ENCODE measurements around the gene PDCD4. TPM values are rescaled to one million over a fixed set of nuclear protein-coding genes. Genes with fewer than 3 reads are reported as not detected.

Gene PDCD4
- total and polyA plus RNA-seq, 2 of the 4 experiments (the other 2 are of a cell fraction) = 10.9 to 49.7 TPM

DNA sequence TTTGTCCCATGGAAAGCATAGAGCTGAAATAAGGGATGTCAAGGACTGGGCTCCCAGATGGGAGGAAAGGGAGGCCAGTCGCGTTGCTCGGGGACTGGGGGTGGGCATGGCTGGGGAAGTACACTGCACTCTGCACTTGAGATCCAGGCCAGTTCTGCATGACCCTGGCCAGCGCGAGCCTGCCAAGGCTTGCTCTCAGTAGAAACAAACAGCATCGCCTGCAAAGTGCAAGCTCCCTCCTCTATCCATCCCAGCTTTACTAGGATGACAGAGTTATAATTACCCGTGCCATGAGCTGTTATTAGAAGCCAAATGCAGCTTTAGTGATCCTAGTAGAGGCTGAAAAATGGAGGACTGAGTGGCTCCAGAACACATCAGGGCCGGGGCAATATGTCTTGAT is 43.9 kb upstream of the PDCD4 start:
- DNase-seq (no peak), ATAC-seq (ENCODE audit: low read depth) (peak; percentile 62)
- Histone ChIP-seq H3K14ac (replicated peaks; ENCODE audit: low read depth, low read length) (no peak overlapping the region), H3K9ac (ENCODE audit: low read depth, low read length) (no peak overlapping the region), H3K36me3 (ENCODE audit: control insufficient read depth, insufficient read depth, low read length) (no peaks in the 10 kb centered on the region), H2AFZ (replicated peaks; ENCODE audit: low read length, poor library complexity) (no peak overlapping the region), H3K56ac (ENCODE audit: extremely low read depth, insufficient read depth, low read length) (no peak overlapping the region), H2BK20ac (ENCODE audit: low read depth, low read length) (no peak overlapping the region), H2AK9ac (replicated peaks; ENCODE audit: low read depth, low read length, poor library complexity) (no peak overlapping the region), H3K23ac (ENCODE audit: low read depth, low read length) (no peak overlapping the region), H2BK120ac (ENCODE audit: low read depth, low read length) (no peak overlapping the region), H3K9me3 (ENCODE audit: control insufficient read depth, insufficient read depth, low read length) (no peaks in the 10 kb centered on the region), H3K4me3 (ENCODE audit: insufficient read depth, low read depth, low read length) (no peak overlapping the region), H3K79me1 (ENCODE audit: low read depth in 1 of 2, low read length in 2 of 2) (no peaks in the 10 kb centered on the region), H3K18ac (ENCODE audit: low read depth, low read length) (no peak overlapping the region), H2BK15ac (ENCODE audit: low read depth, low read length) (no peak overlapping the region), H3K4me2 (ENCODE audit: low read depth, low read length) (no peak overlapping the region; the same call in 1 of the 2 replicates), H3K4ac (ENCODE audit: low read depth, low read length) (no peak overlapping the region), H4K5ac (ENCODE audit: low read depth, low read length) (no peak overlapping the region), H4K91ac (ENCODE audit: insufficient read depth, low read depth, low read length) (no peak overlapping the region), H3K27me3 (ENCODE audit: control insufficient read depth, insufficient read depth, low read length) (peaks cover 11% of the 10 kb centered on the region), H3K27ac (ENCODE audit: insufficient read depth, low read length) (no peak overlapping the region), H3K4me1 (ENCODE audit: control insufficient read depth, insufficient read depth, low read length) (peaks cover 7% of the 10 kb centered on the region; the same call in 1 of the 2 replicates), H2BK5ac (ENCODE audit: low read depth, low read length, poor library complexity, severe bottlenecking) (no peak overlapping the region), H4K20me1 (ENCODE audit: insufficient read depth, low read length) (no peaks in the 10 kb centered on the region), H3K9me1 (ENCODE audit: insufficient read depth, low read length) (0 out of 2 replicates have a peak, but pooled peaks cover 2% of the 10 kb centered on the region), H2AK5ac (ENCODE audit: low read depth, low read length) (no peak overlapping the region), H4K8ac (ENCODE audit: low read depth in 2 of 2, low read length in 2 of 2) (no peak overlapping the region)
- no peak for TF ChIP-seq BHLHE40 (IDR thresholded peaks at IDR 0.05; ENCODE audit: low read depth, low read length)
- TF ChIP-seq CEBPB (IDR thresholded peaks at IDR 0.05; ENCODE audit: low read depth, low read length) = no peak
- no peak for TF ChIP-seq RAD21 (IDR thresholded peaks at IDR 0.05; ENCODE audit: low read length)
- TF ChIP-seq MAFK (IDR thresholded peaks at IDR 0.05; ENCODE audit: low read depth, low read length) = no peak
- no peak for TF ChIP-seq RCOR1 (IDR thresholded peaks at IDR 0.05; ENCODE audit: insufficient replicate concordance, low read length)
- TF ChIP-seq MXI1 (IDR thresholded peaks at IDR 0.05; ENCODE audit: borderline replicate concordance, low read depth, low read length) = no peak
- TF ChIP-seq, protein P1, sequence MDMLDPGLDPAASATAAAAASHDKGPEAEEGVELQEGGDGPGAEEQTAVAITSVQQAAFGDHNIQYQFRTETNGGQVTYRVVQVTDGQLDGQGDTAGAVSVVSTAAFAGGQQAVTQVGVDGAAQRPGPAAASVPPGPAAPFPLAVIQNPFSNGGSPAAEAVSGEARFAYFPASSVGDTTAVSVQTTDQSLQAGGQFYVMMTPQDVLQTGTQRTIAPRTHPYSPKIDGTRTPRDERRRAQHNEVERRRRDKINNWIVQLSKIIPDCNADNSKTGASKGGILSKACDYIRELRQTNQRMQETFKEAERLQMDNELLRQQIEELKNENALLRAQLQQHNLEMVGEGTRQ (IDR thresholded peaks at IDR 0.05; ENCODE audit: low read depth, low read length) = no peak
- no peak for TF ChIP-seq NFE2L2 (IDR thresholded peaks at IDR 0.05; ENCODE audit: low read depth, low read length)
- no peak for TF ChIP-seq MAZ (IDR thresholded peaks at IDR 0.05; ENCODE audit: borderline replicate concordance, low read depth, low read length)
- no peak for TF ChIP-seq SMC3 (IDR thresholded peaks at IDR 0.05; ENCODE audit: low read depth, low read length)
- TF ChIP-seq, protein P2, sequence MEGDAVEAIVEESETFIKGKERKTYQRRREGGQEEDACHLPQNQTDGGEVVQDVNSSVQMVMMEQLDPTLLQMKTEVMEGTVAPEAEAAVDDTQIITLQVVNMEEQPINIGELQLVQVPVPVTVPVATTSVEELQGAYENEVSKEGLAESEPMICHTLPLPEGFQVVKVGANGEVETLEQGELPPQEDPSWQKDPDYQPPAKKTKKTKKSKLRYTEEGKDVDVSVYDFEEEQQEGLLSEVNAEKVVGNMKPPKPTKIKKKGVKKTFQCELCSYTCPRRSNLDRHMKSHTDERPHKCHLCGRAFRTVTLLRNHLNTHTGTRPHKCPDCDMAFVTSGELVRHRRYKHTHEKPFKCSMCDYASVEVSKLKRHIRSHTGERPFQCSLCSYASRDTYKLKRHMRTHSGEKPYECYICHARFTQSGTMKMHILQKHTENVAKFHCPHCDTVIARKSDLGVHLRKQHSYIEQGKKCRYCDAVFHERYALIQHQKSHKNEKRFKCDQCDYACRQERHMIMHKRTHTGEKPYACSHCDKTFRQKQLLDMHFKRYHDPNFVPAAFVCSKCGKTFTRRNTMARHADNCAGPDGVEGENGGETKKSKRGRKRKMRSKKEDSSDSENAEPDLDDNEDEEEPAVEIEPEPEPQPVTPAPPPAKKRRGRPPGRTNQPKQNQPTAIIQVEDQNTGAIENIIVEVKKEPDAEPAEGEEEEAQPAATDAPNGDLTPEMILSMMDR (conservative IDR thresholded peaks at IDR 0.05; ENCODE audit: low read depth, low read length) = no peak
- TF ChIP-seq FOS (IDR thresholded peaks at IDR 0.05; ENCODE audit: low read depth, low read length) = no peak
- TF ChIP-seq, protein P3, sequence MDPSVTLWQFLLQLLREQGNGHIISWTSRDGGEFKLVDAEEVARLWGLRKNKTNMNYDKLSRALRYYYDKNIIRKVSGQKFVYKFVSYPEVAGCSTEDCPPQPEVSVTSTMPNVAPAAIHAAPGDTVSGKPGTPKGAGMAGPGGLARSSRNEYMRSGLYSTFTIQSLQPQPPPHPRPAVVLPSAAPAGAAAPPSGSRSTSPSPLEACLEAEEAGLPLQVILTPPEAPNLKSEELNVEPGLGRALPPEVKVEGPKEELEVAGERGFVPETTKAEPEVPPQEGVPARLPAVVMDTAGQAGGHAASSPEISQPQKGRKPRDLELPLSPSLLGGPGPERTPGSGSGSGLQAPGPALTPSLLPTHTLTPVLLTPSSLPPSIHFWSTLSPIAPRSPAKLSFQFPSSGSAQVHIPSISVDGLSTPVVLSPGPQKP (IDR thresholded peaks at IDR 0.05; ENCODE audit: borderline replicate concordance, low read depth, low read length) = no peak
- TF ChIP-seq RFX5 (IDR thresholded peaks at IDR 0.05; ENCODE audit: low read depth, low read length) = no peak
- TF ChIP-seq POLR2A (IDR thresholded peaks at IDR 0.05; ENCODE audit: low read depth, low read length) = no peak
- TF ChIP-seq CHD1 (IDR thresholded peaks at IDR 0.05; ENCODE audit: low read depth, low read length) = no peak
- dilution Hi-C loops (cut with HindIII; ENCODE audit: low sequenced_read_pairs, unreplicated experiment) (no loop called here), in situ Hi-C loops (cut with MboI; ENCODE audit: low sequenced_read_pairs) (no loop called here), intact Hi-C loops (cut with micrococcal nuclease) (loop anchor here (5.0 kb wide), 1 partner anchor 34 kb away; no protein-coding TSS in a partner anchor)
- BruUV-seq (replicated peaks) = no TSS peak
- ChIA-PET CTCF (interaction anchor here (0.6 to 1.0 kb wide), 2 partner anchors 25 to 54 kb away, joined by 3 read pairs; no protein-coding TSS in a partner anchor), POLR2A (ENCODE audit: unreplicated experiment) (no interaction called here)
- WGBS, 2 experiments (ENCODE audit: extremely low coverage in 2 of 2, insufficient read length in 1 of 2) = no CpG with 5 or more reads among the region's 8 CpGs

All from IMR-90 (cell line).